Glutamatergic neuron (in vitro differentiated cells): ENCODE results near the gene DNAH9. TPM values are rescaled to one million over a fixed set of nuclear protein-coding genes. Genes with fewer than 3 reads are reported as not detected.
A peak's percentile ranks its signal among the peaks of the same experiment; 100 is the strongest.

ENCODE experiments used
- DNase-seq: peaks from one replicate; pipeline ENCODE4 v3.0.0; 2022
- H3K27ac Mint-ChIP-seq: one replicate; pipeline ENCODE4 v1.8.0; 2020; ENCODE audit warnings: mild to moderate bottlenecking, mixed read lengths, inconsistent platforms; ENCODE audit not compliant: unreplicated experiment
- H3K27me3 Mint-ChIP-seq: one replicate; pipeline ENCODE4 v1.8.0; 2020; ENCODE audit warnings: mild to moderate bottlenecking, moderate library complexity, mixed read lengths, inconsistent platforms; ENCODE audit not compliant: unreplicated experiment
- H3K36me3 Mint-ChIP-seq: one replicate; pipeline ENCODE4 v1.8.0; 2020; ENCODE audit warnings: mild to moderate bottlenecking, mixed read lengths, inconsistent platforms; ENCODE audit not compliant: unreplicated experiment
- H3K4me1 Mint-ChIP-seq: one replicate; pipeline ENCODE4 v1.8.0; 2020; ENCODE audit warnings: mild to moderate bottlenecking, low read depth, mixed read lengths, inconsistent platforms; ENCODE audit not compliant: unreplicated experiment
- H3K4me3 Mint-ChIP-seq: one replicate; pipeline ENCODE4 v1.8.0; 2020; ENCODE audit warnings: mild to moderate bottlenecking, mixed read lengths, inconsistent platforms; ENCODE audit not compliant: unreplicated experiment
- H3K9me3 Mint-ChIP-seq: one replicate; pipeline ENCODE4 v1.8.0; 2020; ENCODE audit warnings: mild to moderate bottlenecking, moderate library complexity, mixed read lengths, inconsistent platforms; ENCODE audit not compliant: unreplicated experiment
- total RNA-seq: library from RNA; stranded (reverse); fragmentation: NEBNext Ultra II Directional; extraction: Animal tissue kit (Norgen Biotek cat#: 25700); gene quantifications from one replicate; pipeline ENCODE4 v1.2.1, GENCODE V29; 2021; ENCODE audit not compliant: unreplicated experiment
- TF ChIP-seq, protein P1 (sequence below): fragments of 200-600 bp; sonication (generic); IDR thresholded peaks from one replicate; pipeline ENCODE4 v1.5.0; 2021; ENCODE audit not compliant: partially characterized antibody, unreplicated experiment

DNAH9 gene
- total RNA-seq, 1 donor from 2014 or later = 0.86 TPM

DNA sequence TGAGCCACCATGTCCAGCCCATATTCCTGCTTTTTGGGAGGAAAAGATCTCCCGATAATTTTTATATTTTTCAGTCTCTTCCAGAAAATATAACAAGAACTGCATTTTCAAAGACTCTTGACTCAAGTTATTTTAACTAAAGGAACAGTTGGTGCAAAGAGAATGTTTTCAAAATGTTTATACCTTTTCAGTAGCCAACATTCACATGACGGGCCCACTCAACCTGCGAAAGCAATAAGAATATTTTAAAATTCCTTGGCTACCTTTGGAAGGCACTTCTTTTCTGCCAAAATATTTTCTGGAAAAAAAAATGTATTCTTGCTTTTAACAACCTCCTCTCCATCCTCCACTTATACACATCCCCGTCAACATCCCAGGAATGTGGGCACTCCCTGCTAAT, 258.7 kb downstream of the DNAH9 start:
- no peaks in the 10 kb centered on the region for H3K4me1 Mint-ChIP-seq
- H3K27ac Mint-ChIP-seq = no peak overlapping the region
- H3K4me3 Mint-ChIP-seq = no peak overlapping the region
- H3K36me3 Mint-ChIP-seq = peaks cover 6% of the 10 kb centered on the region
- no peak for DNase-seq
- no peaks in the 10 kb centered on the region for H3K27me3 Mint-ChIP-seq
- H3K9me3 Mint-ChIP-seq = no peaks in the 10 kb centered on the region
- TF ChIP-seq, protein P1, sequence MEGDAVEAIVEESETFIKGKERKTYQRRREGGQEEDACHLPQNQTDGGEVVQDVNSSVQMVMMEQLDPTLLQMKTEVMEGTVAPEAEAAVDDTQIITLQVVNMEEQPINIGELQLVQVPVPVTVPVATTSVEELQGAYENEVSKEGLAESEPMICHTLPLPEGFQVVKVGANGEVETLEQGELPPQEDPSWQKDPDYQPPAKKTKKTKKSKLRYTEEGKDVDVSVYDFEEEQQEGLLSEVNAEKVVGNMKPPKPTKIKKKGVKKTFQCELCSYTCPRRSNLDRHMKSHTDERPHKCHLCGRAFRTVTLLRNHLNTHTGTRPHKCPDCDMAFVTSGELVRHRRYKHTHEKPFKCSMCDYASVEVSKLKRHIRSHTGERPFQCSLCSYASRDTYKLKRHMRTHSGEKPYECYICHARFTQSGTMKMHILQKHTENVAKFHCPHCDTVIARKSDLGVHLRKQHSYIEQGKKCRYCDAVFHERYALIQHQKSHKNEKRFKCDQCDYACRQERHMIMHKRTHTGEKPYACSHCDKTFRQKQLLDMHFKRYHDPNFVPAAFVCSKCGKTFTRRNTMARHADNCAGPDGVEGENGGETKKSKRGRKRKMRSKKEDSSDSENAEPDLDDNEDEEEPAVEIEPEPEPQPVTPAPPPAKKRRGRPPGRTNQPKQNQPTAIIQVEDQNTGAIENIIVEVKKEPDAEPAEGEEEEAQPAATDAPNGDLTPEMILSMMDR = no peak

GRCh38 chr17:11869680-11870394, 271.6 kb downstream of the DNAH9 start:
- DNase-seq = no peak
- Mint-ChIP-seq H3K27ac (no peak overlapping the region), H3K36me3 (peaks cover 20% of the 10 kb centered on the region), H3K4me3 (no peak overlapping the region), H3K4me1 (peaks cover 4% of the 10 kb centered on the region), H3K9me3 (peaks cover 6% of the 10 kb centered on the region), H3K27me3 (peaks cover 3% of the 10 kb centered on the region)
- TF ChIP-seq, protein P1 = no peak

DNA sequence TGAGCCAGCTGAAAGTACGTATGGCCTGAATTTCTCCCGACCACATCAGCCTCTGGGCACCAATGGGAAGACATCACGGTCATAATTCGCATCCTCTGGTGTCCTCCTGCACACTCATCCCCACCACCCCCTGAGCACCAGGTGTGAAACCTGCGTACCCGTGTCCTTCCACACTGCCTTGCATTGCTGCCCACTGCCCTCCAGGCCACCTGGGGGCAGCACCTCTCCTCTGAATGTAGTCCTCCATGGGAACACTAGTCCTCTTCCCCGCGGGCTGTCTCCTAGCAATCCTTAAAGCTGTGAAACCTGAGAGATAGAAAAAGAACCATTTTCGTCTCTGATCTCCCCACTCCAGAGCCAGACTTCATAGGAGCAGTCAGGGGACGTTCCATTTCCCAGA, 273.5 kb downstream of the DNAH9 start:
- no peak for DNase-seq
- H3K4me3 Mint-ChIP-seq = no peak overlapping the region
- H3K27ac Mint-ChIP-seq = no peak overlapping the region
- peaks cover 20% of the 10 kb centered on the region for H3K36me3 Mint-ChIP-seq
- TF ChIP-seq, protein P1 = no peak
- peaks cover 3% of the 10 kb centered on the region for H3K27me3 Mint-ChIP-seq
- H3K4me1 Mint-ChIP-seq = peaks cover 4% of the 10 kb centered on the region
- peaks cover 6% of the 10 kb centered on the region for H3K9me3 Mint-ChIP-seq

DNA sequence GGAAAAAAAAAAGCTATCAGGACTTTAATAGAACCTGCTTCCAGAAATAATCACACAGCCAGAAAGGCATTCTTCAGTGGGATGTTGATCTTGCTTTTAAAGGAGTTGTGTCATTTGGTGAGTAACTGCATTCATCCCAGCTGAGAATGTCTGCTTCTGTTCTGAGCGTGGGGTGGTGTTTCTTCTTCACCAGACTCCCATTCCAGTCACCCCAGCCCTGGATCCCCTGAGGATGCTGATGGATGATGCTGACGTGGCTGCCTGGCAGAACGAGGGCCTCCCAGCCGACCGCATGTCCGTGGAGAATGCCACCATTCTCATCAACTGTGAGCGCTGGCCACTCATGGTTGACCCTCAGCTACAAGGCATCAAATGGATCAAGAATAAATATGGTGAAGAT, 276.5 kb downstream of the DNAH9 start:
- Mint-ChIP-seq H3K27me3 (no peaks in the 10 kb centered on the region), H3K4me3 (no peak overlapping the region), H3K4me1 (peaks cover 4% of the 10 kb centered on the region), H3K27ac (no peak overlapping the region), H3K9me3 (peaks cover 2% of the 10 kb centered on the region), H3K36me3 (peaks cover 4% of the 10 kb centered on the region)
- DNase-seq = no peak
- TF ChIP-seq, protein P1 = no peak

DNA sequence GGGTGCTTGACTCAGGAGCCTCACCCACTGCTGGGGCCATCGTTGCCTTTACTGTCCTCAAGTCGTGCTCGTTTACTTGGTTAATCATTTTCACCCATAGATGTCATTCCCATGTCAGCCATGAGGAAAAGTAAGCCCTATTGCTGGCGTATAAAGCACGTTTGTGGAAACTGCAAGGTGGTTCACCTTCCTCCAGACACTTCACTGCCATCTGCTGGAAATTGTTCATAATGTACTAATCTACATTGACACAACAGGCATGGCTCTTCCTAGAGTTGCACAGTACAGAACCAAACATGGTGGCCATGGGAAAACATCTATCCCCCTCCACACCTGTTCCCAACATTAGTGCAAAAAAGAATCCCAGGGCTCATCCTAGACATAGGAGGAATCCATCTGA, 282.4 kb downstream of the DNAH9 start:
- Mint-ChIP-seq H3K4me1 (no peaks in the 10 kb centered on the region), H3K36me3 (no peaks in the 10 kb centered on the region), H3K27me3 (peaks cover 2% of the 10 kb centered on the region), H3K27ac (no peak overlapping the region), H3K9me3 (peaks cover 3% of the 10 kb centered on the region), H3K4me3 (no peak overlapping the region)
- TF ChIP-seq, protein P1 = peak; percentile 17
- DNase-seq = no peak
